Right cardiac atrium (tissue), 5 donors: Measurements from ENCODE around the gene ZCCHC24. TPM values are rescaled to one million over a fixed set of nuclear protein-coding genes. Genes with fewer than 3 reads are reported as not detected.

Source experiments
- ATAC-seq, 2 donors: fragments of 200-7000 bp; cut with Tn5 transposase; one replicate each; pipeline versions ENCODE4 v1.8.0 to v1.9.1; 2020; ENCODE audit warnings: moderate library complexity in 2 of 2, mild to moderate bottlenecking in 1 of 2
- DNase-seq, 3 donors: peaks; one replicate each; pipeline ENCODE4 v3.0.0-alpha.2; 2020
- H3K27ac ChIP-seq: one replicate; pipeline ENCODE4 v1.5.1; 2013; ENCODE audit warnings: mild to moderate bottlenecking, low read length, control low read depth, moderate library complexity
- H3K27me3 ChIP-seq: one replicate; pipeline ENCODE4 v1.6.1; 2013; ENCODE audit not compliant: control insufficient read depth, insufficient read depth
- H3K4me1 ChIP-seq: one replicate; pipeline ENCODE4 v1.6.1; 2013; ENCODE audit warnings: low read length; ENCODE audit not compliant: control insufficient read depth, insufficient read depth
- H3K4me3 ChIP-seq: one replicate; pipeline ENCODE4 v1.5.1; 2013; ENCODE audit warnings: low read length, control low read depth
- H3K9me3 ChIP-seq: one replicate; pipeline ENCODE4 v1.6.1; 2013; ENCODE audit warnings: low read length; ENCODE audit not compliant: control insufficient read depth
- WGBS: extraction: QIAGEN DNeasy Blood & Tissue Kit; methylation state at CpG from one replicate; pipeline ENCODE4 v1.1.7; 2013; 5-methylcytosine and 5-hydroxymethylcytosine counted together
- intact Hi-C, 4 donors: fragments of 100-400 bp; cut with DNase I; formaldehyde crosslinking; loops; one replicate each; pipeline versions ENCODE4 v1.11.0 to v1.14.0; 2022 to 2023
- polyA plus RNA-seq: library from polyadenylated mRNA; stranded (reverse); fragments of 200-250 nt; gene quantifications from one replicate; pipeline ENCODE4 v1.2.3, GENCODE V29; 2013
- total RNA-seq, 4 donors: library from RNA; stranded (reverse); fragmentation: NEBNext Ultra II Directional; extraction: Animal tissue kit (Norgen Biotek cat#: 25700); gene quantifications; one replicate each; pipeline ENCODE4 v1.2.1, GENCODE V29; 2021
- donor health status: healthy with polysubstance abuse.
- donor health status: DM: no; HTN: yes; CAD: no.
- donor health status: DM: no; HTN: no; CAD: no.
- donor health status: DM: no; HTN: yes; CAD: no; lungs with severe emphysema.
- donor health status: DM: yes; HTN: yes; CAD: no.

ZCCHC24 gene
- total and polyA plus RNA-seq, 5 donors = 31.3 to 75.3 (median 62.0) TPM

- intact Hi-C loops = no loop called here
- DNase-seq (peak; percentile 82 to 92 (median 91)), ATAC-seq (peak; percentile 64 to 70)
- no peaks in the 10 kb centered on the region for H3K27me3 ChIP-seq
- peak overlapping the region; percentile 56 for H3K4me3 ChIP-seq
- H3K27ac ChIP-seq = peak overlapping the region; percentile 75
- WGBS = 8% methylated on average over 34 of the region's 34 CpGs
- H3K4me1 ChIP-seq = peaks cover 13% of the 10 kb centered on the region
- no peaks in the 10 kb centered on the region for H3K9me3 ChIP-seq
These were observed 97.4 kb downstream of the ZCCHC24 start for GRCh38 chr10:79347894-79348639.

- peak; percentile 87 to 92 for ATAC-seq
- H3K9me3 ChIP-seq = no peaks in the 10 kb centered on the region
- no peaks in the 10 kb centered on the region for H3K27me3 ChIP-seq
- H3K4me3 ChIP-seq = peak within 1 kb of the TSS; percentile 56
- peaks cover 19% of the 10 kb centered on the region for H3K4me1 ChIP-seq
- DNase-seq = peak; percentile 96 to 99 (median 98)
- peak within 1 kb of the TSS; percentile 75 for H3K27ac ChIP-seq
- intact Hi-C loops = no loop called here
- WGBS = under 1% methylated on average over 75 of the region's 77 CpGs
These were observed 98.1 kb downstream of the ZCCHC24 start, which contains the start of gene PPIF for GRCh38 chr10:79347226-79347893. TSS of gene PPIF (plus strand) at chr10:79347469. CDS start at chr10:79347549, 80 bp downstream.

- no peak for ATAC-seq
These were observed 98.8 kb downstream of the ZCCHC24 start for GRCh38 chr10:79346388-79347225.

GRCh38 chr10:79346012-79346340, 99.4 kb downstream of the ZCCHC24 start:
- H3K4me3 ChIP-seq = no peak overlapping the region
- no peaks in the 10 kb centered on the region for H3K9me3 ChIP-seq
- H3K4me1 ChIP-seq = peaks cover 19% of the 10 kb centered on the region
- no peak for ATAC-seq
- 97% methylated on average over 2 of the region's 2 CpGs for WGBS
- DNase-seq = no peak
- intact Hi-C loops = no loop called here
- H3K27ac ChIP-seq = no peak overlapping the region
- H3K27me3 ChIP-seq = no peaks in the 10 kb centered on the region

More at GRCh38 chr10:79346388-79347225, 98.8 kb downstream of the ZCCHC24 start:
- intact Hi-C loops = no loop called here
- H3K9me3 ChIP-seq = no peaks in the 10 kb centered on the region
- no peak overlapping the region for H3K4me3 ChIP-seq
- DNase-seq = peak in 1 of 3 donors; percentile 65
- H3K27me3 ChIP-seq = no peaks in the 10 kb centered on the region
- no peak overlapping the region for H3K27ac ChIP-seq
- peaks cover 19% of the 10 kb centered on the region for H3K4me1 ChIP-seq
- 53% methylated on average over 12 of the region's 12 CpGs for whole genome bisulfite sequencing

- ATAC-seq (no peak), DNase-seq (no peak)
- Histone ChIP-seq H3K27me3 (no peaks in the 10 kb centered on the region), H3K27ac (no peak overlapping the region), H3K9me3 (no peaks in the 10 kb centered on the region), H3K4me3 (no peak overlapping the region), H3K4me1 (peaks cover 19% of the 10 kb centered on the region)
- 71% methylated on average over 5 of the region's 5 CpGs for WGBS
- intact Hi-C loops = no loop called here
These were observed 100.0 kb downstream of the ZCCHC24 start for GRCh38 chr10:79345241-79346011.

GRCh38 chr10:79344502-79345195, 100.8 kb downstream of the ZCCHC24 start:
- WGBS = 79% methylated on average over 3 of the region's 3 CpGs
- Histone ChIP-seq H3K9me3 (no peaks in the 10 kb centered on the region), H3K4me3 (no peak overlapping the region), H3K27ac (no peak overlapping the region), H3K27me3 (no peaks in the 10 kb centered on the region), H3K4me1 (peaks cover 19% of the 10 kb centered on the region)
- DNase-seq (no peak), ATAC-seq (no peak)
- intact Hi-C loops = no loop called here

GRCh38 chr10:79342811-79343561, 102.4 kb downstream of the ZCCHC24 start:
- 84% methylated on average over 10 of the region's 10 CpGs for WGBS
- ATAC-seq (no peak), DNase-seq (no peak)
- intact Hi-C loops = no loop called here
- H3K27ac ChIP-seq = no peak overlapping the region
- H3K9me3 ChIP-seq = no peaks in the 10 kb centered on the region
- H3K27me3 ChIP-seq = no peaks in the 10 kb centered on the region
- H3K4me1 ChIP-seq = peaks cover 11% of the 10 kb centered on the region
- H3K4me3 ChIP-seq = no peak overlapping the region

- Histone ChIP-seq H3K27me3 (no peaks in the 10 kb centered on the region), H3K9me3 (no peaks in the 10 kb centered on the region), H3K27ac (no peak overlapping the region), H3K4me1 (peaks cover 11% of the 10 kb centered on the region), H3K4me3 (no peak overlapping the region)
- WGBS = 93% methylated on average over 5 of the region's 5 CpGs
- intact Hi-C loops = no loop called here
- ATAC-seq = no peak
- DNase-seq = no peak
These were observed 103.1 kb downstream of the ZCCHC24 start for GRCh38 chr10:79342295-79342761.

GRCh38 chr10:79340646-79341244, 104.7 kb downstream of the ZCCHC24 start:
- Histone ChIP-seq H3K4me1 (peaks cover 7% of the 10 kb centered on the region), H3K27me3 (no peaks in the 10 kb centered on the region), H3K9me3 (no peaks in the 10 kb centered on the region), H3K27ac (peak overlapping the region; percentile 30), H3K4me3 (no peak overlapping the region)
- DNase-seq = no peak
- intact Hi-C loops = no loop called here
- 84% methylated on average over 5 of the region's 5 CpGs for WGBS
- peak; percentile 25 to 30 for ATAC-seq
